ENCODE measurements around the gene TKFC.
A peak's percentile ranks its signal among the peaks of the same experiment; 100 is the strongest.

Gene TKFC

DNA sequence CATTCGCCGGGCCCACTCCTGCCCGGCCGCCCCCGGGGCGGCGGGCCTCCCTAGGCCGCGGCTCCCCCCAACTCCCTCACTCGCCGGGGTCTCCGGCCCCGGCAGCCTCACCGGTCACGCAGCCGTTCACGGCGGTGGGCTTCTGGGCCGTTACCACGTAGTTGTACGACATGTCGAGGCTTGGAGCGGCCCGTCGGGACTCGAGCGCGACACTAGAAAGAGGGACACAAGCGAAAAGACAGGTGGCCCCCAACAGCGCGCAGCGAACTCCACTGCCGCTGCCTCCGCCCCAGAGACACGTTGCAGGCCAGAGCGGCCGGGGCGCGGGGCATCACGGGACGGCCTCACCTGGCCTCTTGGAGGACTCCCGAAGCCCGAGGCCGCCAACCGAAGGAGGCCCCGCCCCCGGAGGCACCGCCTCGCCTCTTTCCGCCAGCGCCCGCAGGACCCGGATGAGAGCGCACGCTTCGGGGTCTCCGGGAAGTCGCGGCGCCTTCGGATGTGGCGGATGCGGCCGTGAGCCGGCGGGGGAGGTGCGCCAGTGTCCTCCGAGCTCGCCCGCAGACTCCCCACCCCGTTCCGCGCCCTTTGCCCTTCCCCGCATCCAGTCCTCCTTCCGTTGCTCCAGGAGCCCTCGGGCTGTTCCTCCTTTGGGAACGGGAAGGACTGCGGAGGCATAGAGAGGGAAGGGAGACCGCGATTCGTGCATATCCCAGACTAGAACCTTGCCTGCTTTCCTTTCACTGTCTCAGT, at the start of gene TKFC, which contains the start of gene DDB1:
Gene TKFC, plus strand, starts transcription at position 432 of the 753 bp plus-strand sequence. CDS start 1,501 bp downstream, outside the sequence.
Gene DDB1, minus strand, starts transcription at position 309 of the 753 bp plus-strand sequence. Its CDS starts 137 bp downstream, at position 172.
- DNase-seq, result peak; percentile 90 to 97

GRCh38 chr11:61283613-61284012, 49.4 kb upstream of the TKFC start:
- no peak for DNase-seq

DNA sequence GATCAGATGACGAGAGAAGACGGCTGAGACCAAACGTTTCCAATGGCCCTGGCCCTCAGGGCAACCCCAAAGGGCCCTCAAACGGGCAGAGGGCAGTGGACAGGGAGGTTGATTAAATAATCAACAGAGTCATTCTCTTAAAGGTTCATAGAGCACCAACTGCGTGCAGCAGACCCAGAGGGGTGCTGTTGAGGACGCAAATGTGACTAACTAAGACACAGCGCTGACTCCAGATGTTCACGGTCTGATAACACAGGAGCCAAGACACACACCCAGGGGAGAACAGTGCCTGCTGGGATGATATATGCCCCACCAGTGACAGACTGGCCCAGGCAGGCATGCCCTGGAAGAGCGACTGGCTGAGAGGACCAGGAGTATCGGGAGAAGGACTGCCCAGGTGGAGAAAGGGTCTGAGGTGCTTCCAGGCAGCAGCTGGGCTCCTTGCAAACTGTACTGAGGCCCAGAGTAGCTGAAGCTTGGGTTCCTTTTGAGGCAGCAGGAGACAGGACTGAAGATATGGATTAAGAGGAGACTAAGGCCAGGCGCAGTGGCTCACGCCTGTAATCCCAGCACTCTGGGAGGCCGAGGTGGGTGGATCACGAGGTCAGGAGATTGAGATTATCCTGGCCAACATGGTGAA, 45.6 kb upstream of the TKFC start:
- DNase-seq, result no peak

GRCh38 chr11:61290905-61291690, 41.9 kb upstream of the TKFC start:
- no peak for DNase-seq

DNA sequence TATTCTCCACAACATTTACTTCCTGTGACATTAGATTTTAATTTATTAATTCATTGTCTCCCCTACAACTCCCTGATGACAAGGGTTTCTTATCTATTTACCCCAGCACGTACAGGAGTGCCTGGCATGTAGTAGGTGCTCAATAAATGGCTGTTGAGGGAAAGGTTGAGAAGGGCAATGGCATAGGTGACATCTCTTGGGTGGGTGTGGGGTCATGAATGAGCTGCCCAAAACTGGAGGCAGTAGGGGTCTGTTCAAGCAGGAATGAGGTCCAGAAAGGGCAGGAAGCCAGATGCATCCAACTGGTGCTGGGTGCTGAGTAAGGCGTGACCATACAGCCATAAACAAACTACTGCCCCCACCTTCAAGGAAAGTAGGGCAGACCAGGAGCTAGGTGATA, 40.7 kb upstream of the TKFC start:
- no peak for DNase-seq

GRCh38 chr11:61293867-61294716, 38.9 kb upstream of the TKFC start:
- peak in 1 of 2 experiments; percentile 26 for DNase-seq

DNA sequence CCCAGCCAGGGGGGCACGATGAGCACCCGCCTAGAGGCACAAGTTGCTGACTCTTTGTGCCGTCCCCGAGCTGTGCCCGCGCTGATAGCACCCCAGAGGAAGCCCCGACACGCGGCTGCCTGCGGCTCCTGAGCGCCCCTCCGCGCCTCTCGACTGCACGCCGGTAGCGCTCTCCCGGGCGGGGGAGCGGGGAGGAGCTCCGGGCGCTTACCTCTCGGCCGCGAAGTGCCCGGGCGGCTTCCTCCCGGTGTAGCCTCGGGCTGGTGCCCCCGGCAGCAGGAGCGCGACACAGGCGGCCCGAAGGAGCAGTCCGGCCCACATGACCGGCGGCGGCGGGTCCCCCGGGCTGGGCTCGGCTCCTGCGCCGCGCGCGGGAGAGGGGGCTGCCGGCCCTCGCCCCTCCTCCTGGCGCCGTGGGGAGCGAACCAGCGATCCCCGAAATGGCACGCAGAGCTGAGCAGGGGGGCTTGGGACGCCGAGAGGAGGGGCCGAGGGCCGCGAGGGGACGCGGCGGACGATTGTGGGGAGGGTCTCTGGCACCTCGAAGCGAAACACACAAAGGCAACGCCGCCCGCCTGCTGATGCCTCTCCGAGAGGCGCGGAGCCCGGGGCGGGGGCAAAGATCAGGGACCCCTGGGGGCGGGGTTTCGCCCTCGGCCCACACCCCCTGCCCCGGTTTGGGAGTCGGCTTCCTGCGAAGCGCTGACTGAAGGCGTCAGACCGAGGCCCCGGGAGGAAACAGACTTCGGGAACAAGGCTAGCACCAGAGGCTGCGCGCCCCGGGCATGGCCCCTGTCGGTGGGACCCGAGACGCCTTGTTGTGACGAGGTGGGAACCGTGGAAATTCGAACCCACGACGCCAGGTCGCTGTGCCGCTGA, 38.1 kb upstream of the TKFC start, which contains the start of gene VWCE:
Gene VWCE, minus strand, starts transcription at position 600 of the 879 bp plus-strand sequence. Its CDS starts 279 bp downstream, at position 321.
- DNase-seq, result peak in 1 of 2 experiments; percentile 39

GRCh38 chr11:61295596-61295926, 37.5 kb upstream of the TKFC start:
- no peak for DNase-seq

GRCh38 chr11:61297341-61297740, 35.7 kb upstream of the TKFC start:
- no peak for DNase-seq

DNA sequence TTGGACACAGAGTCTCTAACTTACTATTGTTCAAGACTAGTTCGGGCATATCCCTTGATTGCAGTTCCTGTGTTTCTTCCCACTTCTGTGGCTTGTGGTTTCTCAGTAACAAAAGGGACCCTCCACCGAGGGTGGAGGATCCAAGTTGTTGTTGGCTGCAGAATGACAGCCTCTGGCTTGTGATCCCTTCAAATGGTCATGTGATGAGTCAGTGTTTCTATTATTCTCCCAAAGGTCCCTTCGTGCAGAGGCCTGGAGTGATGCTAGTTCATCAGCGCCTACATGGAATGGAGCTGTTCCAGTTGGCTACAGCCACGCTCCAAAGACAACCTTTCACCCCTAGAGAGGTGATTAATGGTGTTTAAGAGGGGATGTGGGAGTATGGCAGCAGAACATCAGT, 35.3 kb upstream of the TKFC start:
- no peak for DNase-seq

DNA sequence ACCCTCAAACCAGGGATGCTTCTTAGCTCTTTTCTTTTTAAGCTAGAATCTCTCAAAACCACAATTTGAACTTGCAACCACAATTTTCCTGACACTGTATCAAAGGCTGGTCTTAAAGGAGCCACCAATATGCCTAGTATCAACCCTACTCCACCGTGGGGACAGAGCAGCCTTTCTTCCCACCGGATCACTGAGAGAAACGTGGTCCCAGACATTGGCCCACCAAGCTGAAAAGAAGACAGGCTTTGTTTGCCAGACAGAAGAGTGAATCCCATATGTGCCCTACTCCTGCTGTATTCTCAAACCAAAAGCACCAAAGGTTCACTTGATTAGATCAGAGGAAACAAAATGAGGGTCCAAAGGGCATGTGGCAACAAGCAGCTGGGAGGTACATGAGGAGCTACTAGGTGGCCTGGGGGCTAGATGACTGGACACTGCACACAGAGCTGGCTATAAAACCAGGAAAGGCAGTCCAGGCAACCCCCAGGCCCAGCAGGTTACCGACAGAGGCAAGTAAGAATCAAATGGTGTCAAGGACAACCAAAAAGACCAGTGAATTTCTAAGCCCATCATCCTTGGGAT, 34.3 kb upstream of the TKFC start:
- DNase-seq, result no peak

DNA sequence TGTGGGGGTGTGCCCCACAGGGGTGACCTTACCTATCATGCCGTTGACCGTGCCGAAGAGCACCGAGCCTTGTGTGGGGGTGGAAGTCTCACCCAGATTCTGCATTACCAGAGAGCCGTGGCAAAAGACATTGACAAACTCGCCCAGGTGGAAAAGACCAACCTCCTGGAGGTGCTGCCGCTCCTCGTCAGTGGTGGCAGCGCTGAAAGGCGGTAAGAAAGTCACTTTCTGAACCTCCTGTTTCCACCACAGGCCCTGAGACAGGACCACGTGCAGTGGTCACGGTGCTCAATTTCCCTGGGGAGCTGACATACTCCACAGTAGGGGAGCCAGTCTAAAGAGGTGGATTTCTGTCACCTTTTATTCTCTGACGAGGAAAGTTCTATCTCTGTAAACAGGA, 30.5 kb upstream of the TKFC start:
- no peak for DNase-seq

GRCh38 chr11:61303725-61304124, 29.3 kb upstream of the TKFC start:
- no peak for DNase-seq

DNA sequence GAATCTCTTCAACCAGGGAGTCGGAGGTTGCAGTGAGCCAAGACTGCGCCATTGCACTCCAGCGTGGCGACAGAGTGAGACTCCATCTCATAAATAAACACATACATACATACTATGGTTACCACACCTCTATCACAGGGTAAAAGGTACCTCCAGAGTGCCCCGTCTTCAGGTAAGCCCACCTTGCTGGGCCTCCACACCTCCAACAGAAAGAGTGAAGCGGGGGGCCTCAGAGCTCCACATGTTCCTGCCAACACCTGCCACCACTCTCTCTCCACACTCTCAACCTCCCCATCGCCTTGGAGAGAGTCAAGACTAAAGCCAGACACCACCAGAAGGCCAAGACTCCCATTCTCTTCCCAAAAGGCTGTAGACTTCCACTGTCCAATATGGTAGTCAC, 27.6 kb upstream of the TKFC start:
- DNase-seq, result no peak

DNA sequence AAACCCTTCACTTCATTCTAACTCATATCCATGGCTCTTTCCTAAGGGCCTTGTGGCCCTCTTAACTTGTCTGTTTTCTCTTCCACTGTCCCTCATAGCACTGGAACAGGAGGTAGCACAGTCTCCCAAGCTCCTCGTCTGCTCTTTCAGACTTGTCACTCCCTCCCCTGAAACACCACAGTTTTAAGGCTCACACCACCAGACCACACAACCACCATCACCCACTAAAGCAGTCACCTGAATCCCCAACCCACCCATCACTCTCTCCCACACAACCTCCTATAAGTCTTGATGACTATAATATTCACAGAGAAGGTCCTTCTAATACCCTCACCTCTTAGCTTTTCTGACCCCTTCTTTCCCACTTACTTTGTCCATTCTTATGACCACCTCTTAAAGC, 26.8 kb upstream of the TKFC start:
- no peak for DNase-seq

GRCh38 chr11:61307354-61307753, 25.7 kb upstream of the TKFC start:
- no peak for DNase-seq

DNA sequence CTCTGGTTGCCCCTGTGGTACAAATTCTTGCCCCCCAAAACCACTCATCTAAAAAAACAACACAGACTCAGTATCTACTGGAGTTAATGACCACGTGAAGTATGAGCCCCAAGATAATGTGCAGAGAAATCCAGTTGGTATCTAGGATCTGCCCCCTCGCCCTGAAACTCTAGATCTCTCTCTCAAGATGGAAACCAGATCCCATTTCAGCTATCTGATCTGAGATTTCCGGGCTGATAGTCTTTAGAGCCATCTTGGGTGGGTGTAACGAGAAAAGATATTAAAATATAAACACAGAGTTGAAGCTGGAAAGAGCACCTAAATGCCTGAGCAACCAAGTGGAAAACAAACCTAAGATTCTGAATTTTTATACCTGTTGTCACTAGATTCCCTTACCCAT, 23.9 kb upstream of the TKFC start:
- no peak for DNase-seq

GRCh38 chr11:61309739-61310138, 23.3 kb upstream of the TKFC start:
- DNase-seq, result no peak

- no peak for DNase-seq
These were observed 22.3 kb upstream of the TKFC start for GRCh38 chr11:61310749-61311148.

GRCh38 chr11:61315260-61315659, 17.8 kb upstream of the TKFC start:
- DNase-seq, result no peak

Measured in NCI-H446 (cell line).